ENCODE data around the gene SLX9. TPM values are rescaled to one million over a fixed set of nuclear protein-coding genes. Genes with fewer than 3 reads are reported as not detected.
A peak's percentile ranks its signal among the peaks of the same experiment; 100 is the strongest.

SLX9 gene
- total RNA-seq, 2 donors from 2014 or later = 21.4 to 24.8 TPM

DNA sequence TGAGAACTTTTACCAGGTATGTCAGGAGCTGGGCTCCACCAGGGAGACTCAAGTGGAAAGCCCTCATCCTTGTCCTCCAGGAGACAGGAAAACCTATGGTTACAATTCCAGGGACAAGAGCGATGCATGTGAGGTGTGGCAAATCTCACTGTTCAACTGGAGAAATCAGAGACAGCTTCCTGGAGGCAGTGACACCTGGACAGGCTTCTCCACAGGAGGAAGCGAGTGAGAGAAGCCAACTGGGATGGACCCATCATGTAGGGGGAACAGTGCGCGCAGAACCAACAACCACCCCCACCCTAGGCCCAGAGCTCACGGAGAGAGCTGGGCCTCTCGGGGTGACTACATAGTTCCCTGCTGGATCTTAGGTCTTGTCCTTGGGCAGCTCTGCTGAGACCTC, 5.6 kb upstream of the SLX9 start:
- Histone ChIP-seq H3K27me3 (replicated peaks; ENCODE audit: insufficient read depth) (peaks cover 10% of the 10 kb centered on the region), H3K9me3 (no peaks in the 10 kb centered on the region), H3K4me3 (no peak overlapping the region), H3K4me1 (replicated peaks) (peaks cover 12% of the 10 kb centered on the region), H3K36me3 (no peaks in the 10 kb centered on the region), H3K27ac (no peak overlapping the region)
- 95% methylated on average over 6 of the region's 6 CpGs for WGBS
- intact Hi-C loops (cut with DNase I) = loop anchor here (5.0 to 10.0 kb wide), 2 partner anchors 132 to 429 kb away; partner anchors contain the start of gene UBE2G2
- TF ChIP-seq POLR2A (IDR thresholded peaks at IDR 0.05) (no peak), POLR2AphosphoS5 (IDR thresholded peaks at IDR 0.05) (no peak)
- TF ChIP-seq, protein P1, sequence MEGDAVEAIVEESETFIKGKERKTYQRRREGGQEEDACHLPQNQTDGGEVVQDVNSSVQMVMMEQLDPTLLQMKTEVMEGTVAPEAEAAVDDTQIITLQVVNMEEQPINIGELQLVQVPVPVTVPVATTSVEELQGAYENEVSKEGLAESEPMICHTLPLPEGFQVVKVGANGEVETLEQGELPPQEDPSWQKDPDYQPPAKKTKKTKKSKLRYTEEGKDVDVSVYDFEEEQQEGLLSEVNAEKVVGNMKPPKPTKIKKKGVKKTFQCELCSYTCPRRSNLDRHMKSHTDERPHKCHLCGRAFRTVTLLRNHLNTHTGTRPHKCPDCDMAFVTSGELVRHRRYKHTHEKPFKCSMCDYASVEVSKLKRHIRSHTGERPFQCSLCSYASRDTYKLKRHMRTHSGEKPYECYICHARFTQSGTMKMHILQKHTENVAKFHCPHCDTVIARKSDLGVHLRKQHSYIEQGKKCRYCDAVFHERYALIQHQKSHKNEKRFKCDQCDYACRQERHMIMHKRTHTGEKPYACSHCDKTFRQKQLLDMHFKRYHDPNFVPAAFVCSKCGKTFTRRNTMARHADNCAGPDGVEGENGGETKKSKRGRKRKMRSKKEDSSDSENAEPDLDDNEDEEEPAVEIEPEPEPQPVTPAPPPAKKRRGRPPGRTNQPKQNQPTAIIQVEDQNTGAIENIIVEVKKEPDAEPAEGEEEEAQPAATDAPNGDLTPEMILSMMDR (IDR thresholded peaks at IDR 0.05) = no peak
- no peak for DNase-seq (ENCODE audit: low spot score)

GRCh38 chr21:44934797-44935532, 4.9 kb upstream of the SLX9 start:
- Histone ChIP-seq H3K4me3 (no peak overlapping the region), H3K4me1 (replicated peaks) (peaks cover 12% of the 10 kb centered on the region), H3K27ac (no peak overlapping the region), H3K9me3 (no peaks in the 10 kb centered on the region), H3K36me3 (no peaks in the 10 kb centered on the region), H3K27me3 (replicated peaks; ENCODE audit: insufficient read depth) (peaks cover 10% of the 10 kb centered on the region)
- no peak for DNase-seq (ENCODE audit: low spot score)
- TF ChIP-seq, protein P1 (IDR thresholded peaks at IDR 0.05) = no peak
- intact Hi-C loops (cut with DNase I) = loop anchor here (5.0 to 10.0 kb wide), 2 partner anchors 133 to 430 kb away; partner anchors contain the start of gene UBE2G2
- 93% methylated on average over 8 of the region's 9 CpGs for WGBS

- H3K27me3 ChIP-seq (replicated peaks; ENCODE audit: insufficient read depth) = peaks cover 10% of the 10 kb centered on the region
- H3K9me3 ChIP-seq = no peaks in the 10 kb centered on the region
- no peaks in the 10 kb centered on the region for H3K36me3 ChIP-seq
- TF ChIP-seq POLR2A (IDR thresholded peaks at IDR 0.05) = no peak
- no peak for TF ChIP-seq POLR2AphosphoS5 (IDR thresholded peaks at IDR 0.05)
- TF ChIP-seq, protein P1 (IDR thresholded peaks at IDR 0.05) = no peak
- peaks cover 12% of the 10 kb centered on the region for H3K4me1 ChIP-seq (replicated peaks)
- no peak overlapping the region for H3K4me3 ChIP-seq
- no peak overlapping the region for H3K27ac ChIP-seq
- intact Hi-C loops (cut with DNase I) = loop anchor here (10.0 kb wide), 1 partner anchor 431 kb away; no protein-coding TSS in a partner anchor
- WGBS = 85% methylated on average over 10 of the region's 10 CpGs
- DNase-seq (ENCODE audit: low spot score) = no peak
Observed at GRCh38 chr21:44935533-44935927, 4.3 kb upstream of the SLX9 start.

DNA sequence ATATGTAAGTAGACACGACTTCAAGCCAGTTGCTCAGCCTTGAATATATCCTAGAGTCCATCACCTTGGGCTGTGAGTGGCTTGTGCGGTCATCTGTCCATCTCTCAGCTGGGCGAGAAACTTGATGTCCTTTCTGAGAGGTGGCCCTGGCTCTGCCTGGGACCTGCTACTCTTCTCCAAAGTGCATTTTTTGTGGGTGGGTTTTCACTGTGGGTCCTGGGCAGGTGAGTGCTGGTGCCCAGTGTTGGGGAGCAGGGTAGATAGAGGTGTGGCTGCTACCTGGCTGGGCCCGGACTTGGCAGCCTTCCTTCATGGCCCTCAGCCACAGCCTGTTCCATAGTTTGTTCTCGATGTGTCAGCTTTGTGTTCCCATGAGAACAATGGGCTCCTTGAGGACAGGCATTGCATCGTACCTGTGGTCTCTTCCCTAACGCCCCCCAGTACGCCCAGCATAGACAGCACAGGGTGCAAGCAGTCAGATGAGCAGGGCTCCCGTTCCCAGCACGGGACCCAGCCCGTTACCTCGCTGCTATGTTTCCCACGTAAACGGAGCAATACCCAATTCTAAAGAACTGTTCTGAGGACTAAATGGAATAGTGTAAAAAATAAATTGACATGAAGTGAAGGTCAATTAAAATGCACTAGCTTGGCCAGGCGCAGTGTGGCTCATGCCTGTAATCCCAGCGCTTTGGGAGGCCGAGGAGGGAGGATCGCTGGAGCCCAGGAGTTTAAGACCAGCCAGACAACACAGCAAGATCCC, 877 bp upstream of the SLX9 start:
- Histone ChIP-seq H3K4me3 (peak overlapping the region; percentile 93 to 96), H3K9me3 (no peaks in the 10 kb centered on the region), H3K4me1 (replicated peaks) (peaks cover 6% of the 10 kb centered on the region), H3K27ac (peak overlapping the region; percentile 76 to 82), H3K27me3 (replicated peaks; ENCODE audit: insufficient read depth) (no peaks in the 10 kb centered on the region), H3K36me3 (no peaks in the 10 kb centered on the region)
- TF ChIP-seq, protein P1 (IDR thresholded peaks at IDR 0.05) = no peak
- TF ChIP-seq POLR2AphosphoS5 (IDR thresholded peaks at IDR 0.05) = peak; percentile 33
- DNase-seq (ENCODE audit: low spot score) = peak; percentile 76
- intact Hi-C loops (cut with DNase I) = loop anchor here (10.0 kb wide), 1 partner anchor 434 kb away; no protein-coding TSS in a partner anchor
- WGBS = 66% methylated on average over 18 of the region's 18 CpGs
